ENCODE results near the gene ADAMTS17. TPM values are rescaled to one million over a fixed set of nuclear protein-coding genes. Genes with fewer than 3 reads are reported as not detected.

ADAMTS17 gene
- total RNA-seq, 1 donor from 2014 or later = 2.3 TPM

GRCh38 chr15:100169615-100170290 lies 172.0 kb downstream of the ADAMTS17 start:
- DNase-seq (ENCODE audit: low read depth) = no peak
- Histone ChIP-seq H3K36me3 (ENCODE audit: control insufficient read depth, insufficient read depth, low read length) (no peaks in the 10 kb centered on the region), H3K4me3 (ENCODE audit: low read depth, low read length) (no peak overlapping the region), H3K27me3 (ENCODE audit: control insufficient read depth, insufficient read depth, low read length) (no peaks in the 10 kb centered on the region)
- no peak for TF ChIP-seq CTCF (IDR thresholded peaks at IDR 0.05; ENCODE audit: insufficient read depth, low read length, poor library complexity, severe bottlenecking)

- Histone ChIP-seq H3K4me3 (ENCODE audit: low read depth, low read length) (no peak overlapping the region), H3K27me3 (ENCODE audit: control insufficient read depth, insufficient read depth, low read length) (no peaks in the 10 kb centered on the region), H3K36me3 (ENCODE audit: control insufficient read depth, insufficient read depth, low read length) (no peaks in the 10 kb centered on the region)
- no peak for DNase-seq (ENCODE audit: low read depth)
- no peak for TF ChIP-seq CTCF (IDR thresholded peaks at IDR 0.05; ENCODE audit: insufficient read depth, low read length, poor library complexity, severe bottlenecking)
Observed at GRCh38 chr15:100168787-100169186, 173.0 kb downstream of the ADAMTS17 start.

GRCh38 chr15:100167884-100168375 lies 173.8 kb downstream of the ADAMTS17 start:
- H3K4me3 ChIP-seq (ENCODE audit: low read depth, low read length) = no peak overlapping the region
- DNase-seq (ENCODE audit: low read depth) = no peak
- no peaks in the 10 kb centered on the region for H3K36me3 ChIP-seq (ENCODE audit: control insufficient read depth, insufficient read depth, low read length)
- H3K27me3 ChIP-seq (ENCODE audit: control insufficient read depth, insufficient read depth, low read length) = no peaks in the 10 kb centered on the region
- TF ChIP-seq CTCF (IDR thresholded peaks at IDR 0.05; ENCODE audit: insufficient read depth, low read length, poor library complexity, severe bottlenecking) = no peak

- no peaks in the 10 kb centered on the region for H3K27me3 ChIP-seq (ENCODE audit: control insufficient read depth, insufficient read depth, low read length)
- H3K36me3 ChIP-seq (ENCODE audit: control insufficient read depth, insufficient read depth, low read length) = no peaks in the 10 kb centered on the region
- TF ChIP-seq CTCF (IDR thresholded peaks at IDR 0.05; ENCODE audit: insufficient read depth, low read length, poor library complexity, severe bottlenecking) = no peak
- no peak for DNase-seq (ENCODE audit: low read depth)
- no peak overlapping the region for H3K4me3 ChIP-seq (ENCODE audit: low read depth, low read length)
Observed at GRCh38 chr15:100166313-100166712, 175.5 kb downstream of the ADAMTS17 start.

GRCh38 chr15:100163961-100164360 lies 177.8 kb downstream of the ADAMTS17 start:
- no peak overlapping the region for H3K4me3 ChIP-seq (ENCODE audit: low read depth, low read length)
- TF ChIP-seq CTCF (IDR thresholded peaks at IDR 0.05; ENCODE audit: insufficient read depth, low read length, poor library complexity, severe bottlenecking) = no peak
- DNase-seq (ENCODE audit: low read depth) = no peak
- H3K36me3 ChIP-seq (ENCODE audit: control insufficient read depth, insufficient read depth, low read length) = no peaks in the 10 kb centered on the region
- no peaks in the 10 kb centered on the region for H3K27me3 ChIP-seq (ENCODE audit: control insufficient read depth, insufficient read depth, low read length)

- no peak for DNase-seq (ENCODE audit: low read depth)
- Histone ChIP-seq H3K4me3 (ENCODE audit: low read depth, low read length) (no peak overlapping the region), H3K36me3 (ENCODE audit: control insufficient read depth, insufficient read depth, low read length) (no peaks in the 10 kb centered on the region), H3K27me3 (ENCODE audit: control insufficient read depth, insufficient read depth, low read length) (no peaks in the 10 kb centered on the region)
- no peak for TF ChIP-seq CTCF (IDR thresholded peaks at IDR 0.05; ENCODE audit: insufficient read depth, low read length, poor library complexity, severe bottlenecking)
Observed at GRCh38 chr15:100160953-100161352, 180.8 kb downstream of the ADAMTS17 start.
